CD14-positive monocyte (primary cell): ENCODE measurements around the gene IDI1. TPM values are rescaled to one million over a fixed set of nuclear protein-coding genes. Genes with fewer than 3 reads are reported as not detected.

ENCODE experiments used
- DNase-seq, 3 donors: peaks; one replicate each; pipeline ENCODE4 v3.0.0-alpha.2; 2011 to 2022
- H2AFZ ChIP-seq: 2 replicates; pipeline ENCODE4 v1.6.0; 2012; ENCODE audit warnings: mild to moderate bottlenecking, low read depth, low read length, inconsistent platforms; ENCODE audit not compliant: insufficient read depth, poor library complexity, severe bottlenecking
- H3K27ac ChIP-seq, 2 donors: 1 replicate in 1 of 2; 2 replicates in 1 of 2; pipeline ENCODE4 v1.5.1; 2012 to 2013; ENCODE audit warnings: low read length in 2 of 2, control low read depth in 1 of 2, inconsistent platforms in 1 of 2, low read depth in 1 of 2, mild to moderate bottlenecking in 1 of 2
- H3K27me3 ChIP-seq, 2 donors: one replicate each; pipeline versions ENCODE4 v1.6.0 to v1.6.1; 2011 to 2013; ENCODE audit warnings: low read length in 2 of 2; ENCODE audit not compliant: control insufficient read depth in 2 of 2, insufficient read depth in 2 of 2
- H3K36me3 ChIP-seq, 2 donors: replicated peaks in 1 of 2; 1 replicate in 1 of 2; 2 replicates in 1 of 2; pipeline versions ENCODE4 v1.5.1 to v1.6.1; 2012 to 2013; ENCODE audit warnings: low read length in 2 of 2, control low read depth in 1 of 2, inconsistent platforms in 1 of 2, mild to moderate bottlenecking in 1 of 2; ENCODE audit not compliant: insufficient read depth in 2 of 2, control insufficient read depth in 1 of 2
- H3K4me1 ChIP-seq, 2 donors: 1 replicate in 1 of 2; 2 replicates in 1 of 2; pipeline versions ENCODE4 v1.5.1 to v1.6.1; 2012 to 2013; ENCODE audit warnings: low read length in 2 of 2, control low read depth in 1 of 2, inconsistent platforms in 1 of 2, mild to moderate bottlenecking in 1 of 2, moderate library complexity in 1 of 2; ENCODE audit not compliant: insufficient read depth in 2 of 2, control insufficient read depth in 1 of 2
- H3K4me2 ChIP-seq: replicated peaks from 2 replicates; pipeline ENCODE3; 2012; ENCODE audit warnings: low read length, moderate library complexity, mild to moderate bottlenecking; ENCODE audit not compliant: poor library complexity, severe bottlenecking; ENCODE audit errors: extremely low read depth
- H3K4me3 ChIP-seq, 3 experiments: fragments of 200-600 bp in 1 of 3; sonication (generic) in 1 of 3; replicated peaks in 1 of 3; 1 replicate in 2 of 3; 2 replicates in 1 of 3; pipeline ENCODE4 v1.5.1; 2011 to 2013; ENCODE audit warnings: low read length in 3 of 3, mild to moderate bottlenecking in 3 of 3, control low read depth in 2 of 3, low read depth in 2 of 3, inconsistent platforms in 1 of 3, moderate library complexity in 1 of 3
- H3K79me2 ChIP-seq: 2 replicates; pipeline ENCODE4 v1.6.0; 2012; ENCODE audit warnings: mild to moderate bottlenecking, control low read depth, inconsistent platforms, low read length, moderate library complexity; ENCODE audit not compliant: insufficient read depth
- H3K9ac ChIP-seq: 2 replicates; pipeline ENCODE4 v1.6.0; 2017; ENCODE audit warnings: low read length, mild to moderate bottlenecking; ENCODE audit not compliant: insufficient read depth, poor library complexity, severe bottlenecking
- H3K9me3 ChIP-seq, 2 donors: replicated peaks in 1 of 2; 1 replicate in 1 of 2; 2 replicates in 1 of 2; pipeline versions ENCODE4 v1.5.1 to v1.6.1; 2012 to 2013; ENCODE audit warnings: low read length in 2 of 2, control low read depth in 1 of 2; ENCODE audit not compliant: control insufficient read depth in 1 of 2, insufficient read depth in 1 of 2
- H4K20me1 ChIP-seq: 2 replicates; pipeline ENCODE4 v1.6.0; 2012; ENCODE audit warnings: mild to moderate bottlenecking, low read length, control low read depth, moderate library complexity; ENCODE audit not compliant: insufficient read depth
- H3K27ac Mint-ChIP-seq, 7 donors: one replicate each; pipeline ENCODE4 v1.8.0; 2020; ENCODE audit warnings: mild to moderate bottlenecking in 7 of 7, mixed read lengths in 7 of 7, moderate library complexity in 6 of 7, inconsistent platforms in 2 of 7
- H3K27me3 Mint-ChIP-seq, 3 donors: one replicate each; pipeline ENCODE4 v1.8.0; 2021 to 2022; ENCODE audit warnings: low read depth in 3 of 3, mild to moderate bottlenecking in 3 of 3, mixed read lengths in 3 of 3, moderate library complexity in 3 of 3, inconsistent platforms in 1 of 3
- H3K36me3 Mint-ChIP-seq, 2 donors: one replicate each; pipeline ENCODE4 v1.8.0; 2020; ENCODE audit warnings: mixed read lengths in 2 of 2, inconsistent platforms in 1 of 2, mild to moderate bottlenecking in 1 of 2
- H3K4me1 Mint-ChIP-seq: one replicate; pipeline ENCODE4 v1.8.0; 2020; ENCODE audit warnings: mild to moderate bottlenecking, mixed read lengths
- H3K4me3 Mint-ChIP-seq, 2 donors: one replicate each; pipeline ENCODE4 v1.8.0; 2020; ENCODE audit warnings: mild to moderate bottlenecking in 2 of 2, mixed read lengths in 2 of 2, moderate library complexity in 1 of 2
- H3K9me3 Mint-ChIP-seq, 7 donors: one replicate each; pipeline ENCODE4 v1.8.0; 2020 to 2022; ENCODE audit warnings: mixed read lengths in 7 of 7, mild to moderate bottlenecking in 6 of 7, moderate library complexity in 6 of 7, inconsistent platforms in 2 of 7
- CTCF ChIP-seq: fragments of 200-600 bp; IDR thresholded peaks from one replicate; pipeline ENCODE4 v1.8.0; 2022; ENCODE audit warnings: antibody characterized with exemption, mild to moderate bottlenecking
- WGBS: methylation state at CpG from one replicate; pipeline ENCODE4 v1.1.5; 2013; ENCODE audit warnings: missing lambda C conversion rate; ENCODE audit not compliant: insufficient coverage; 5-methylcytosine and 5-hydroxymethylcytosine counted together
- intact Hi-C, 2 donors: fragments of 100-400 bp; cut with micrococcal nuclease; formaldehyde crosslinking; loops; one replicate each; pipeline versions ENCODE4 v1.15.0 to v1.15.1; 2023
- polyA plus RNA-seq, 3 donors: library from polyadenylated mRNA; depleted of rRNA in 1 of 3; unstranded in 2 of 3; stranded (reverse) in 1 of 3; fragments of 300-500 nt in 2 of 3; fragments of >200 nt in 1 of 3; fragmentation: Illumina TruSeq in 2 of 3; gene quantifications; 1 replicate in 2 of 3; 2 replicates in 1 of 3; pipeline ENCODE4 v1.2.3, GENCODE V29; 2012 to 2021

The IDI1 gene
- polyA plus RNA-seq, 3 donors = 35.0 to 139 (median 46.9) TPM

GRCh38 chr10:1054684-1055083, 5.8 kb upstream of the IDI1 start:
- H3K9me3 ChIP-seq = no peaks in the 10 kb centered on the region
- Mint-ChIP-seq H3K36me3 (peaks cover 30 to 38% of the 10 kb centered on the region in 2 donors), H3K27ac (peak overlapping the region in 6 of 7 donors; percentile 30 to 99 (median 98)), H3K4me1 (peaks cover 61% of the 10 kb centered on the region), H3K9me3 (peaks cover 0 to 3% (median 0%) of the 10 kb centered on the region in 7 donors), H3K27me3 (no peaks in the 10 kb centered on the region), H3K4me3 (peak overlapping the region; percentile 0 to 49)
- H4K20me1 ChIP-seq = peaks cover 75% of the 10 kb centered on the region
- intact Hi-C loops = loop anchor here (5.0 kb wide), 2 partner anchors 67 to 127 kb away; partner anchors contain the start of gene GTPBP4 (in 2 of the 2)
- peak overlapping the region in 1 of 3 experiments; percentile 98 for H3K4me3 ChIP-seq
- no peak for TF ChIP-seq CTCF
- H3K79me2 ChIP-seq = peaks cover 91% of the 10 kb centered on the region
- no peak overlapping the region for H2AFZ ChIP-seq
- no peak overlapping the region for H3K9ac ChIP-seq
- peak overlapping the region; percentile 86 for H3K4me2 ChIP-seq
- 83% methylated on average over 6 of the region's 6 CpGs for WGBS
- H3K27ac ChIP-seq = peak overlapping the region; percentile 27 to 98
- peaks cover 36 to 56% of the 10 kb centered on the region in 2 donors for H3K4me1 ChIP-seq
- no peak for DNase-seq
- H3K36me3 ChIP-seq = peaks cover 14 to 56% of the 10 kb centered on the region in 2 donors
- H3K27me3 ChIP-seq = no peaks in the 10 kb centered on the region

- Mint-ChIP-seq H3K9me3 (no peaks in the 10 kb centered on the region), H3K4me3 (peak overlapping the region in 1 of 2 donors; percentile 34), H3K36me3 (peaks cover 27 to 28% of the 10 kb centered on the region in 2 donors), H3K27me3 (no peaks in the 10 kb centered on the region), H3K27ac (peak overlapping the region; percentile 7 to 98 (median 66)), H3K4me1 (peaks cover 52% of the 10 kb centered on the region)
- H3K27me3 ChIP-seq = no peaks in the 10 kb centered on the region
- H3K79me2 ChIP-seq = peaks cover 83% of the 10 kb centered on the region
- H2AFZ ChIP-seq = no peak overlapping the region
- H3K4me1 ChIP-seq = peaks cover 37 to 62% of the 10 kb centered on the region in 2 donors
- DNase-seq = peak in 1 of 3 donors; percentile 29
- H3K4me2 ChIP-seq = no peak overlapping the region
- H3K27ac ChIP-seq = peak overlapping the region in 1 of 2 donors; percentile 62
- 85% methylated on average over 3 of the region's 4 CpGs for WGBS
- peak overlapping the region in 1 of 3 experiments; percentile 87 for H3K4me3 ChIP-seq
- no peak overlapping the region for H3K9ac ChIP-seq
- peaks cover 10 to 43% of the 10 kb centered on the region in 2 donors for H3K36me3 ChIP-seq
- no peaks in the 10 kb centered on the region for H3K9me3 ChIP-seq
- TF ChIP-seq CTCF = no peak
- intact Hi-C loops = loop anchor here in 1 of 2 donors (5.0 kb wide), 1 partner anchor 63 kb away; the partner anchor contains the start of gene GTPBP4
- peaks cover 65% of the 10 kb centered on the region for H4K20me1 ChIP-seq
These were observed 1.6 kb upstream of the IDI1 start for GRCh38 chr10:1050554-1050953.
